KOPT-K1 (cell line): ENCODE results near the gene G6PC3.
A peak's percentile ranks its signal among the peaks of the same experiment; 100 is the strongest.
"Not testable (repeated sequence)": the region's sequence is repeated elsewhere in the genome, so short reads cannot be mapped to it uniquely, and the experiment has no call there.

Source experiments
- H3K27ac ChIP-seq: fragments of 200-600 bp; sonication (generic); 2 replicates; pipeline ENCODE4 v1.5.1; 2016; ENCODE audit warnings: antibody characterized with exemption, mild to moderate bottlenecking, low read depth, low read length; ENCODE audit not compliant: poor library complexity, severe bottlenecking
- H3K36me3 ChIP-seq: fragments of 200-600 bp; sonication (generic); 2 replicates; pipeline ENCODE4 v1.5.1; 2017; ENCODE audit warnings: antibody characterized with exemption, mild to moderate bottlenecking, low read length, moderate library complexity; ENCODE audit not compliant: insufficient read depth
- H3K9me3 ChIP-seq: fragments of 200-600 bp; sonication (generic); 2 replicates; pipeline ENCODE4 v1.5.1; 2017; ENCODE audit warnings: antibody characterized with exemption, low read length, mild to moderate bottlenecking; ENCODE audit not compliant: insufficient read depth, poor library complexity, severe bottlenecking

Gene G6PC3

GRCh38 chr17:44086364-44087311 is 16.1 kb downstream of the G6PC3 start:
- no peak overlapping the region for H3K27ac ChIP-seq
- H3K9me3 ChIP-seq: no peaks in the 10 kb centered on the region
- H3K36me3 ChIP-seq: no peaks in the 10 kb centered on the region

GRCh38 chr17:44087319-44087718 is 16.8 kb downstream of the G6PC3 start:
- no peaks in the 10 kb centered on the region for H3K36me3 ChIP-seq
- H3K27ac ChIP-seq: no peak overlapping the region
- H3K9me3 ChIP-seq: no peaks in the 10 kb centered on the region

- Histone ChIP-seq H3K9me3 (no peaks in the 10 kb centered on the region), H3K27ac (no peak overlapping the region), H3K36me3 (no peaks in the 10 kb centered on the region)
Measured at GRCh38 chr17:44088254-44088653, 17.7 kb downstream of the G6PC3 start.

- no peaks in the 10 kb centered on the region for H3K9me3 ChIP-seq
- H3K27ac ChIP-seq: no peak overlapping the region
- H3K36me3 ChIP-seq: no peaks in the 10 kb centered on the region
Measured at GRCh38 chr17:44091200-44091997, 20.9 kb downstream of the G6PC3 start.

- Histone ChIP-seq H3K9me3 (no peaks in the 10 kb centered on the region), H3K27ac (no peak overlapping the region), H3K36me3 (no peaks in the 10 kb centered on the region)
Measured at GRCh38 chr17:44092051-44092450, 21.5 kb downstream of the G6PC3 start.

GRCh38 chr17:44093231-44093900 is 22.8 kb downstream of the G6PC3 start:
- H3K36me3 ChIP-seq: no peaks in the 10 kb centered on the region
- no peaks in the 10 kb centered on the region for H3K9me3 ChIP-seq
- H3K27ac ChIP-seq: no peak overlapping the region

- Histone ChIP-seq H3K36me3 (no peaks in the 10 kb centered on the region), H3K9me3 (no peaks in the 10 kb centered on the region), H3K27ac (peak overlapping the region; percentile 60)
Measured at GRCh38 chr17:44094701-44095387, 24.3 kb downstream of the G6PC3 start.

GRCh38 chr17:44095388-44095646 is 24.8 kb downstream of the G6PC3 start:
- H3K27ac ChIP-seq: peak overlapping the region; percentile 60
- no peaks in the 10 kb centered on the region for H3K9me3 ChIP-seq
- H3K36me3 ChIP-seq: no peaks in the 10 kb centered on the region

- Histone ChIP-seq H3K27ac (peak overlapping the region; percentile 60), H3K9me3 (no peaks in the 10 kb centered on the region), H3K36me3 (no peaks in the 10 kb centered on the region)
Measured at GRCh38 chr17:44095647-44096496, 25.3 kb downstream of the G6PC3 start.

GRCh38 chr17:44097110-44097958 is 26.8 kb downstream of the G6PC3 start:
- H3K36me3 ChIP-seq: no peaks in the 10 kb centered on the region
- H3K9me3 ChIP-seq: no peaks in the 10 kb centered on the region
- H3K27ac ChIP-seq: no peak overlapping the region

GRCh38 chr17:44101858-44102257 is 31.3 kb downstream of the G6PC3 start:
- H3K36me3 ChIP-seq, H3K9me3 ChIP-seq, H3K27ac ChIP-seq: not testable (repeated sequence)

GRCh38 chr17:44102849-44103622 is 32.5 kb downstream of the G6PC3 start:
- H3K27ac ChIP-seq: no peak overlapping the region
- H3K9me3 ChIP-seq: no peaks in the 10 kb centered on the region
- H3K36me3 ChIP-seq: no peaks in the 10 kb centered on the region

- H3K36me3 ChIP-seq: no peaks in the 10 kb centered on the region
- no peaks in the 10 kb centered on the region for H3K9me3 ChIP-seq
- H3K27ac ChIP-seq: no peak overlapping the region
Measured at GRCh38 chr17:44105483-44105882, 34.9 kb downstream of the G6PC3 start.
